PC-3 (cell line): ENCODE results near the gene CNTNAP2. TPM values are rescaled to one million over a fixed set of nuclear protein-coding genes. Genes with fewer than 3 reads are reported as not detected.

ENCODE experiments used
- ATAC-seq: fragments of 200-7000 bp; cut with Tn5 transposase; 2 replicates; pipeline ENCODE4 v1.9.1; 2020; ENCODE audit warnings: mild to moderate bottlenecking, moderate library complexity
- BruUV-seq: library from RNA; stranded (reverse); fragments of 400-500 nt; replicated peaks from 2 replicates; lab custom pipeline; 2021; lab: Mats Ljungman, UMichigan
- CTCF ChIA-PET: fragments of 300-600 bp; sonication (Branson Sonifier 250); formaldehyde crosslinking; loops from one replicate; lab custom pipeline; 2022; ENCODE audit warnings: antibody characterized with exemption; lab: Charles Lee
- POLR2A ChIA-PET: fragments of 300-600 bp; sonication (Branson Sonifier 250); formaldehyde crosslinking; loops from one replicate; lab custom pipeline; 2022; ENCODE audit warnings: antibody characterized with exemption; ENCODE audit not compliant: unreplicated experiment; lab: Charles Lee
- DNase-seq: peaks from one replicate; pipeline ENCODE4 v3.0.0-alpha.2; 2015
- H2AFZ ChIP-seq: fragments of 300-600 bp; sonication (generic); 2 replicates; pipeline ENCODE4 v1.6.0; 2016; ENCODE audit warnings: antibody characterized with exemption, low read length
- H3F3A ChIP-seq: fragments of 300-600 bp; sonication (generic); one replicate; pipeline ENCODE4 v1.6.0; 2017; ENCODE audit warnings: antibody characterized with exemption, low read length, control low read depth, mild to moderate bottlenecking; ENCODE audit not compliant: unreplicated experiment
- H3K27ac ChIP-seq: fragments of 300-600 bp; sonication (generic); 2 replicates; pipeline ENCODE4 v1.5.1; 2016; ENCODE audit warnings: mild to moderate bottlenecking, low read length
- H3K27me3 ChIP-seq: fragments of 300-600 bp; sonication (generic); 2 replicates; pipeline ENCODE4 v1.6.1; 2016; ENCODE audit warnings: low read length, mixed read lengths
- H3K36me3 ChIP-seq: fragments of 300-600 bp; sonication (generic); 2 replicates; pipeline ENCODE4 v1.6.1; 2016; ENCODE audit warnings: low read depth, mixed run types, low read length, mixed read lengths
- H3K4me1 ChIP-seq: fragments of 300-600 bp; sonication (generic); 2 replicates; pipeline ENCODE4 v1.5.1; 2016; ENCODE audit warnings: low read length; ENCODE audit not compliant: insufficient read depth
- H3K4me2 ChIP-seq: fragments of 300-600 bp; sonication (generic); 2 replicates; pipeline ENCODE4 v1.6.0; 2016; ENCODE audit warnings: low read length
- H3K4me3 ChIP-seq: fragments of 300-600 bp; sonication (generic); 2 replicates; pipeline ENCODE4 v1.5.1; 2016; ENCODE audit warnings: mild to moderate bottlenecking, low read length, mixed read lengths
- H3K79me2 ChIP-seq: fragments of 300-600 bp; sonication (generic); 2 replicates; pipeline ENCODE4 v1.6.1; 2017; ENCODE audit warnings: low read length, mixed read lengths
- H3K9ac ChIP-seq: fragments of 300-600 bp; sonication (generic); 2 replicates; pipeline ENCODE4 v1.6.0; 2016; ENCODE audit warnings: mild to moderate bottlenecking, low read length
- H3K9me2 ChIP-seq: fragments of 300-600 bp; sonication (generic); replicated peaks from 2 replicates; pipeline ENCODE4 v1.6.1; 2016; ENCODE audit warnings: mixed run types, low read length, mixed read lengths
- H3K9me3 ChIP-seq: fragments of 300-600 bp; sonication (generic); 2 replicates; pipeline ENCODE4 v1.6.1; 2016; ENCODE audit warnings: low read length, mixed read lengths
- H4K20me1 ChIP-seq: fragments of 300-600 bp; sonication (generic); 2 replicates; pipeline ENCODE4 v1.6.1; 2016; ENCODE audit warnings: low read length, mixed read lengths
- CTCF ChIP-seq: fragments of 300-600 bp; sonication (generic); conservative IDR thresholded peaks from 2 replicates; pipeline ENCODE4 v1.5.1; 2017; ENCODE audit warnings: antibody characterized with exemption, low read depth, mild to moderate bottlenecking, low read length
- EZH2 ChIP-seq: fragments of 300-600 bp; sonication (generic); IDR thresholded peaks from one replicate; pipeline ENCODE4 v1.6.1; 2017; ENCODE audit warnings: antibody characterized with exemption, mild to moderate bottlenecking, low read length; ENCODE audit not compliant: unreplicated experiment
- EZH2phosphoT487 ChIP-seq: fragments of 300-600 bp; sonication (generic); IDR thresholded peaks from 2 replicates; pipeline ENCODE4 v1.6.1; 2018; ENCODE audit warnings: mild to moderate bottlenecking, antibody characterized with exemption, low read length, borderline replicate concordance
- intact Hi-C: fragments of 100-400 bp; cut with micrococcal nuclease; formaldehyde crosslinking; loops from 2 replicates; pipeline ENCODE4 v1.9.0; 2023
- total RNA-seq: library from RNA; depleted of rRNA; stranded (reverse); fragments of >200 nt; gene quantifications from 2 replicates; pipeline ENCODE4 v1.2.3, GENCODE V29; 2014

CNTNAP2 gene
- total RNA-seq, 1 experiment from 2014 or later, result 1.5 TPM

GRCh38 chr7:147279514-147279913 lies 1162.9 kb downstream of the CNTNAP2 start:
- no peaks in the 10 kb centered on the region for H4K20me1 ChIP-seq
- intact Hi-C loops, result loop anchor here (5.0 kb wide), 1 partner anchor 298 kb away; no protein-coding TSS in a partner anchor
- ChIA-PET POLR2A (no interaction called here), CTCF (no interaction called here)
- H3K4me2 ChIP-seq, result peak overlapping the region; percentile 71
- no peaks in the 10 kb centered on the region for H3K9me3 ChIP-seq
- no peaks in the 10 kb centered on the region for H3K27me3 ChIP-seq
- peak overlapping the region; percentile 42 for H3K27ac ChIP-seq
- no peak overlapping the region for H3K9ac ChIP-seq
- peak overlapping the region; percentile 74 for H2AFZ ChIP-seq
- no peaks in the 10 kb centered on the region for H3K9me2 ChIP-seq
- DNase-seq (peak; percentile 70), ATAC-seq (peak; percentile 77)
- peaks cover 30% of the 10 kb centered on the region for H3K4me1 ChIP-seq
- no peaks in the 10 kb centered on the region for H3K79me2 ChIP-seq
- TF ChIP-seq EZH2, result no peak
- no peak for TF ChIP-seq CTCF
- no peak for TF ChIP-seq EZH2phosphoT487
- H3K4me3 ChIP-seq, result peak overlapping the region; percentile 41; the same call in 1 of the 2 replicates
- H3K36me3 ChIP-seq, result no peaks in the 10 kb centered on the region
- H3F3A ChIP-seq, result no peaks in the 10 kb centered on the region
- BruUV-seq, result no TSS peak

GRCh38 chr7:147279964-147280374 lies 1163.4 kb downstream of the CNTNAP2 start:
- Histone ChIP-seq H3K4me3 (peak overlapping the region; percentile 41), H3K27ac (peak overlapping the region; percentile 42), H2AFZ (peak overlapping the region; percentile 74), H3K9ac (no peak overlapping the region), H3K9me3 (no peaks in the 10 kb centered on the region), H3K4me1 (peaks cover 30% of the 10 kb centered on the region), H3F3A (no peaks in the 10 kb centered on the region), H3K4me2 (peak overlapping the region; percentile 71), H3K36me3 (no peaks in the 10 kb centered on the region), H3K79me2 (no peaks in the 10 kb centered on the region), H4K20me1 (no peaks in the 10 kb centered on the region), H3K9me2 (no peaks in the 10 kb centered on the region), H3K27me3 (no peaks in the 10 kb centered on the region)
- no peak for TF ChIP-seq CTCF
- TF ChIP-seq EZH2, result no peak
- TF ChIP-seq EZH2phosphoT487, result no peak
- CTCF ChIA-PET, result no interaction called here
- BruUV-seq, result no TSS peak
- POLR2A ChIA-PET, result no interaction called here
- ATAC-seq (peak; percentile 48), DNase-seq (no peak)
- intact Hi-C loops, result loop anchor here (5.0 kb wide), 1 partner anchor 297 kb away; no protein-coding TSS in a partner anchor

GRCh38 chr7:147282204-147282603 lies 1165.6 kb downstream of the CNTNAP2 start:
- no peak overlapping the region for H3K27ac ChIP-seq
- ChIA-PET CTCF (no interaction called here), POLR2A (no interaction called here)
- intact Hi-C loops, result no loop called here
- H3K9ac ChIP-seq, result no peak overlapping the region
- DNase-seq (no peak), ATAC-seq (no peak)
- H3K4me3 ChIP-seq, result no peak overlapping the region
- H3F3A ChIP-seq, result no peaks in the 10 kb centered on the region
- no peaks in the 10 kb centered on the region for H3K9me3 ChIP-seq
- no peaks in the 10 kb centered on the region for H3K79me2 ChIP-seq
- H3K36me3 ChIP-seq, result no peaks in the 10 kb centered on the region
- peaks cover 21% of the 10 kb centered on the region for H3K4me1 ChIP-seq
- TF ChIP-seq EZH2phosphoT487 (no peak), CTCF (no peak)
- no peaks in the 10 kb centered on the region for H4K20me1 ChIP-seq
- H3K27me3 ChIP-seq, result no peaks in the 10 kb centered on the region
- H2AFZ ChIP-seq, result no peak overlapping the region
- no peaks in the 10 kb centered on the region for H3K9me2 ChIP-seq
- no peak overlapping the region for H3K4me2 ChIP-seq
- BruUV-seq, result no TSS peak
